Spleen (tissue), 11 donors: ENCODE measurements around the gene MED9. TPM values are rescaled to one million over a fixed set of nuclear protein-coding genes. Genes with fewer than 3 reads are reported as not detected.
A peak's percentile ranks its signal among the peaks of the same experiment; 100 is the strongest.

ENCODE experiments used
- DNase-seq: peaks from one replicate; pipeline ENCODE4 v3.0.0-alpha.2; 2020
- H3K27ac ChIP-seq, 8 donors: fragments of 200-600 bp; sonication (generic) in 7 of 8; 1 replicate in 4 of 8; 2 replicates in 4 of 8; pipeline versions ENCODE4 v1.5.0 to v1.8.0; 2016 to 2021; ENCODE audit warnings: inconsistent platforms in 4 of 8, mild to moderate bottlenecking in 4 of 8, moderate library complexity in 1 of 8
- H3K27me3 ChIP-seq, 7 donors: fragments of 200-600 bp; sonication (generic) in 6 of 7; replicated peaks in 1 of 7; 1 replicate in 4 of 7; 2 replicates in 3 of 7; pipeline versions ENCODE4 v1.5.0 to v1.8.0; 2016 to 2021; ENCODE audit warnings: inconsistent platforms in 3 of 7, mild to moderate bottlenecking in 1 of 7
- H3K36me3 ChIP-seq, 6 donors: fragments of 200-600 bp; sonication (generic) in 5 of 6; 1 replicate in 4 of 6; 2 replicates in 2 of 6; pipeline versions ENCODE4 v1.5.0 to v1.8.0; 2016 to 2021; ENCODE audit warnings: inconsistent platforms in 2 of 6
- H3K4me1 ChIP-seq, 6 donors: fragments of 200-600 bp; sonication (generic) in 5 of 6; 1 replicate in 3 of 6; 2 replicates in 3 of 6; pipeline versions ENCODE4 v1.5.0 to v1.8.0; 2016 to 2021; ENCODE audit warnings: inconsistent platforms in 3 of 6
- H3K4me3 ChIP-seq, 8 donors: fragments of 200-600 bp; sonication (generic) in 7 of 8; 1 replicate in 4 of 8; 2 replicates in 4 of 8; pipeline versions ENCODE4 v1.5.0 to v1.8.0; 2016 to 2021; ENCODE audit warnings: inconsistent platforms in 4 of 8, mild to moderate bottlenecking in 4 of 8, moderate library complexity in 2 of 8
- H3K9me3 ChIP-seq, 8 donors: fragments of 200-600 bp; sonication (generic) in 7 of 8; 1 replicate in 4 of 8; 2 replicates in 4 of 8; pipeline versions ENCODE4 v1.5.0 to v1.8.0; 2016 to 2021; ENCODE audit warnings: inconsistent platforms in 4 of 8
- CTCF ChIP-seq, 11 experiments: fragments of 200-600 bp in 7 of 11; fragments of 450-650 bp in 4 of 11; sonication (generic) in 4 of 11; IDR thresholded peaks in 8 of 11; conservative IDR thresholded peaks in 3 of 11; 1 replicate in 7 of 11; 2 replicates in 4 of 11; pipeline versions ENCODE4 v1.4.0 to v1.8.0; 2016 to 2021; ENCODE audit warnings: antibody characterized with exemption in 11 of 11, inconsistent platforms in 4 of 11, mild to moderate bottlenecking in 1 of 11
- POLR2A ChIP-seq, 3 donors: fragments of 450-650 bp; IDR thresholded peaks; one replicate each; pipeline ENCODE4 v1.5.1; 2017; ENCODE audit warnings: antibody characterized with exemption in 3 of 3, mild to moderate bottlenecking in 1 of 3
- POLR2AphosphoS5 ChIP-seq, 3 donors: sonication (generic); formaldehyde crosslinking; IDR thresholded peaks; one replicate each; pipeline ENCODE4 v1.5.1; 2017; ENCODE audit warnings: antibody characterized with exemption in 3 of 3
- WGBS, 5 donors: extraction: QIAGEN DNeasy Blood & Tissue Kit in 3 of 5; methylation state at CpG; one replicate each; pipeline versions ENCODE4 v1.1.5 to v1.1.7; 2013 to 2018; 5-methylcytosine and 5-hydroxymethylcytosine counted together
- intact Hi-C: fragments of 100-400 bp; cut with DNase I; formaldehyde crosslinking; loops from one replicate; pipeline ENCODE4 v1.15.0; 2023; ENCODE audit warnings: low total_unique reads
- polyA plus RNA-seq, 3 donors: library from polyadenylated mRNA; stranded (reverse); fragments of 200-250 nt; gene quantifications; one replicate each; pipeline ENCODE4 v1.2.1, GENCODE V29; 2013
- total RNA-seq, 7 donors: library from RNA; depleted of rRNA in 3 of 7; stranded (reverse); fragments of >200 nt in 3 of 7; fragmentation: NEBNext Ultra II Directional in 4 of 7; extraction: Animal tissue kit (Norgen Biotek cat#: 25700) in 4 of 7; gene quantifications; one replicate each; pipeline versions ENCODE4 v1.1.0 to v1.2.1, GENCODE V29; 2016 to 2021
- donor health status: healthy with polysubstance abuse.
- donor health status: DM: no; HTN: no; CAD: no; lungs with moderate emphysema.
- donor health status: DM: no; HTN: no; CAD: no.
- donor health status: Bipolar disorder and iron deficiency.
- donor health status: healthy.
- donor health status: DM: no; HTN: no; CAD: no.
- donor health status: DM: yes; HTN: yes; CAD: no.

The MED9 gene
- total and polyA plus RNA-seq, 10 donors = 8.5 to 19.2 (median 14.1) TPM

GRCh38 chr17:17468217-17469010, 8.4 kb upstream of the MED9 start:
- Histone ChIP-seq H3K27ac (peak overlapping the region in 6 of 8 donors; percentile 23 to 74 (median 68)), H3K4me3 (no peak overlapping the region), H3K27me3 (peaks cover 0 to 9% (median 0%) of the 10 kb centered on the region in 7 donors), H3K36me3 (no peaks in the 10 kb centered on the region), H3K4me1 (peaks cover 0 to 14% (median 2%) of the 10 kb centered on the region in 6 donors), H3K9me3 (no peaks in the 10 kb centered on the region)
- 68 to 82% (median 76%) methylated on average over 5 of the region's 5 CpGs for WGBS, 5 donors
- intact Hi-C loops = no loop called here
- TF ChIP-seq POLR2AphosphoS5 (IDR thresholded peaks at IDR 0.05) (peak in 2 of 3 donors; percentile 43 to 74), POLR2A (IDR thresholded peaks at IDR 0.05) (no peak), CTCF (IDR thresholded peaks at IDR 0.05 in 8 of 11, conservative IDR thresholded peaks at IDR 0.05 in 3 of 11) (no peak)
- no peak for DNase-seq

GRCh38 chr17:17469358-17469757, 7.4 kb upstream of the MED9 start:
- TF ChIP-seq POLR2A (IDR thresholded peaks at IDR 0.05) = no peak
- TF ChIP-seq POLR2AphosphoS5 (IDR thresholded peaks at IDR 0.05) = no peak
- no peak for TF ChIP-seq CTCF (IDR thresholded peaks at IDR 0.05 in 8 of 11, conservative IDR thresholded peaks at IDR 0.05 in 3 of 11)
- Histone ChIP-seq H3K27me3 (peaks cover 0 to 9% (median 0%) of the 10 kb centered on the region in 7 donors), H3K9me3 (no peaks in the 10 kb centered on the region), H3K36me3 (no peaks in the 10 kb centered on the region), H3K4me3 (no peak overlapping the region), H3K4me1 (peaks cover 0 to 14% (median 2%) of the 10 kb centered on the region in 6 donors), H3K27ac (peak overlapping the region in 4 of 8 donors; percentile 68 to 74 (median 70))
- WGBS, 5 donors = 90 to 98% (median 97%) methylated on average over 4 of the region's 4 CpGs
- no peak for DNase-seq
- intact Hi-C loops = no loop called here

- Histone ChIP-seq H3K9me3 (no peaks in the 10 kb centered on the region), H3K36me3 (no peaks in the 10 kb centered on the region), H3K4me3 (no peak overlapping the region), H3K4me1 (peaks cover 0 to 14% (median 2%) of the 10 kb centered on the region in 6 donors), H3K27ac (no peak overlapping the region), H3K27me3 (peaks cover 0 to 9% (median 0%) of the 10 kb centered on the region in 7 donors)
- no peak for TF ChIP-seq CTCF (IDR thresholded peaks at IDR 0.05 in 8 of 11, conservative IDR thresholded peaks at IDR 0.05 in 3 of 11)
- no peak for TF ChIP-seq POLR2AphosphoS5 (IDR thresholded peaks at IDR 0.05)
- no peak for TF ChIP-seq POLR2A (IDR thresholded peaks at IDR 0.05)
- no peak for DNase-seq
- WGBS, 5 donors = 88 to 94% (median 91%) methylated on average over 3 of the region's 3 CpGs
- intact Hi-C loops = no loop called here
These were observed 6.8 kb upstream of the MED9 start for GRCh38 chr17:17469996-17470395.

- TF ChIP-seq CTCF (IDR thresholded peaks at IDR 0.05 in 8 of 11, conservative IDR thresholded peaks at IDR 0.05 in 3 of 11) (no peak), POLR2AphosphoS5 (IDR thresholded peaks at IDR 0.05) (no peak), POLR2A (IDR thresholded peaks at IDR 0.05) (no peak)
- Histone ChIP-seq H3K27me3 (peaks cover 0 to 9% (median 0%) of the 10 kb centered on the region in 7 donors), H3K9me3 (no peaks in the 10 kb centered on the region), H3K4me3 (no peak overlapping the region), H3K27ac (peak overlapping the region in 1 of 8 donors; percentile 4), H3K4me1 (peaks cover 4 to 26% (median 13%) of the 10 kb centered on the region in 6 donors), H3K36me3 (no peaks in the 10 kb centered on the region)
- no peak for DNase-seq
- WGBS, 5 donors = 66 to 80% (median 73%) methylated on average over 8 of the region's 8 CpGs
- intact Hi-C loops = no loop called here
These were observed 4.4 kb upstream of the MED9 start for GRCh38 chr17:17472333-17472920.
